Activated naive CD8-positive, alpha-beta T cell treated with anti-CD3 and anti-CD28 coated beads, Interleukin-2, amount 50 U/mL, for 16 hours (primary cell): ENCODE data around the gene PCDHGB1.
"Not testable (repeated sequence)": the region's sequence is repeated elsewhere in the genome, so short reads cannot be mapped to it uniquely, and the experiment has no call there.

Experiments
- DNase-seq: peaks from one replicate; pipeline ENCODE4 v3.0.0-alpha.2; 2020; ENCODE audit warnings: low read depth, low spot score

The PCDHGB1 gene

DNA sequence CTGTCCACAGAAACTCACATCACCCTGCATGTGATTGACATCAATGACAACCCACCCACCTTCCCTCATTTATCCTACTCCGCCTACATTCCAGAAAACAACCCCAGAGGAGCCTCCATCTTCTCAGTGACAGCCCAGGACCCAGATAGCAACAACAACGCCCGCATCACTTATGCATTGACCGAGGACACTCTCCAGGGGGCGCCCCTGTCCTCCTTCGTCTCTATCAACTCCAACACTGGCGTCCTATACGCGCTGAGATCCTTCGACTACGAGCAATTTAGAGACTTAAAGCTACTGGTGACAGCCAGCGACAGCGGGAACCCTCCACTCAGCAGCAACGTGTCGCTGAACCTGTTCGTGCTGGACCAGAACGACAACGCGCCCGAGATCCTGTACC, 4.6 kb upstream of the PCDHGB1 start:
- no peak for DNase-seq

DNA sequence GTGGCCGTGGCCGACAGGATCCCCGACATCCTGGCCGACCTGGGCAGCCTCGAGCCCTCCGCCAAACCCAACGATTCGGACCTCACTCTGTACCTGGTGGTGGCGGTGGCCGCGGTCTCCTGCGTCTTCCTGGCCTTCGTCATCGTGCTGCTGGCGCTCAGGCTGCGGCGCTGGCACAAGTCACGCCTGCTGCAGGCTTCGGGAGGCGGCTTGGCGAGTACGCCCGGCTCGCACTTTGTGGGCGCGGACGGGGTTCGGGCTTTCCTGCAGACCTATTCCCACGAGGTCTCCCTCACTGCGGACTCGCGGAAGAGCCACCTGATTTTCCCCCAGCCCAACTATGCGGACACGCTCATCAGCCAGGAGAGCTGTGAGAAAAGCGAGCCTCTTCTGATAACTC, 3.9 kb upstream of the PCDHGB1 start:
- not testable (repeated sequence) for DNase-seq

DNA sequence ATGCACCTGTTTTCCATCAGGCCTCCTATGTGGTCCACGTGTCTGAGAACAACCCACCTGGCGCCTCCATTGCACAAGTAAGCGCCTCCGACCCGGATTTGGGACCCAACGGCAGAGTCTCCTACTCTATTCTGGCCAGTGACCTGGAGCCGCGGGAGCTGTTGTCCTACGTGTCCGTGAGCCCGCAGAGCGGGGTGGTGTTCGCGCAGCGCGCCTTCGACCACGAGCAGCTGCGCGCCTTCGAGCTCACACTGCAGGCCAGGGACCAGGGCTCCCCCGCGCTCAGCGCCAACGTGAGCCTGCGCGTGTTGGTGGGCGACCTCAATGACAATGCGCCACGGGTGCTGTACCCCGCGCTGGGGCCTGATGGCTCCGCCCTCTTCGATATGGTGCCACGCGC, 1.7 kb downstream of the PCDHGB1 start:
- no peak for DNase-seq

DNA sequence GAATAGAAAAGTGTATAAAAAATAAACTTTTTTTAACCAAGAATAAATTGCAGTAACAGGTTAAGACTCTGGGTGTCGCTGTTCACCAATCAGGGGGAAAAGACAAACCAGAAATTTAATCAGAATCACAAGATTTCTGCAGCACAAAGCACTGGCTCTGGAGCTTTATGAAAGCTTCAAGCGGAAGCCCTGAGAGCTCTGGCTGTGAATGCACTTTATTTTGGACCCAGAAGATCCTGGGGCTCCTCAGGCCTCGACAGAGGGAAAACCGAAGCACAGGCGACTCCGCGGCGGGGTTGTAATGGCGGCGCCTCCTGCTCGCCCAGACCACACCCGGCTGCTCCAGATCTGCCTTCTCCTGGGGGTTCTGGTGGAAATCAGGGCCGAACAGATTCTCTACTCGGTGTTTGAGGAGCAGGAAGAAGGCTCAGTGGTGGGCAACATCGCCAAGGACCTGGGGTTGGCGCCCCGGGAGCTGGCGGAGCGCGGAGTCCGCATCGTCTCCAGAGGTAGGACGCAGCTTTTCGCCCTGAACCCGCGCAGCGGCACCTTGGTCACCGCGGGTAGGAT, 5.1 kb downstream of the PCDHGB1 start, which contains the start of gene PCDHGA4:
Gene PCDHGA4 (plus strand): TSS at position 122 of the 570 bp plus-strand sequence. CDS start 87 bp downstream, at position 209.
- DNase-seq, result no peak

DNA sequence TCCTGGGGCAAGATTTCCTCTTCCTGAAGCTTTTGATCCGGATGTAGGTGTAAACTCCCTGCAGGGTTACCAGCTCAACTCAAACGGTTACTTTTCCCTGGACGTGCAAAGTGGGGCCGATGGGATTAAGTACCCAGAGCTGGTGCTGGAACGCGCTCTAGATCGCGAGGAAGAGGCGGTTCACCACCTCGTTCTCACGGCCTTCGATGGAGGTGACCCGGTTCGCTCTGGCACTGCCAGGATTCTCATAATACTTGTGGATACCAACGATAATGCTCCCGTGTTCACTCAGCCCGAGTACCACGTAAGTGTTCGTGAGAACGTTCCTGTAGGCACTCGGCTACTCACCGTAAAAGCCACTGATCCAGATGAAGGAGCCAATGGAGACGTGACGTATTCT, 5.7 kb downstream of the PCDHGB1 start:
- DNase-seq, result no peak

DNA sequence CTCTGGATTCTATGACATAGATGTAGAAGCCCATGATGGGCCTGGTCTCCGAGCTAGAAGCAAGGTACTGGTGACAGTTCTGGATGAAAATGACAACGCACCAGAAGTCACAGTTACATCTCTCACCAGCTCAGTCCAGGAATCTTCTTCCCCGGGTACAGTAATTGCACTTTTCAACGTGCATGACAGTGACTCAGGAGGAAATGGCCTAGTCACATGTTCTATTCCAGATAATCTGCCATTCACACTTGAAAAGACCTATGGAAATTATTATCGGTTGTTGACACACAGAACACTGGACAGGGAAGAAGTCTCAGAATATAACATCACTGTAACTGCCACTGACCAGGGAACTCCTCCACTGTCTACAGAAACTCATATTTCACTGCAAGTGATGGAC, 6.2 kb downstream of the PCDHGB1 start:
- DNase-seq, result no peak

DNA sequence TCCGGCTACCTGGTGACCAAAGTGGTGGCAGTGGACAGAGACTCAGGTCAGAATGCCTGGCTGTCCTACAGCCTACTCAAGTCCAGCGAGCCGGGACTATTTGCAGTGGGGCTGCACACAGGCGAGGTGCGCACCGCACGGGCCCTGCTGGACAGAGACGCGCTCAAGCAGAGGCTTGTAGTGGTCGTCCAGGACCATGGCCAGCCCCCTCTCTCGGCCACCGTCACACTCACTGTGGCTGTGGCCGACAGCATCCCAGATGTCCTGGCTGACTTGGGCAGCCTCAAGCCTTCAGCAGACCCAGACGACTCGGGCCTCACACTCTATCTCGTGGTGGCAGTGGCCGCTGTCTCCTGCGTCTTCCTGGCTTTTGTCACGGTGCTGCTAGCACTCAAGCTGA, 7.1 kb downstream of the PCDHGB1 start:
- no peak for DNase-seq

DNA sequence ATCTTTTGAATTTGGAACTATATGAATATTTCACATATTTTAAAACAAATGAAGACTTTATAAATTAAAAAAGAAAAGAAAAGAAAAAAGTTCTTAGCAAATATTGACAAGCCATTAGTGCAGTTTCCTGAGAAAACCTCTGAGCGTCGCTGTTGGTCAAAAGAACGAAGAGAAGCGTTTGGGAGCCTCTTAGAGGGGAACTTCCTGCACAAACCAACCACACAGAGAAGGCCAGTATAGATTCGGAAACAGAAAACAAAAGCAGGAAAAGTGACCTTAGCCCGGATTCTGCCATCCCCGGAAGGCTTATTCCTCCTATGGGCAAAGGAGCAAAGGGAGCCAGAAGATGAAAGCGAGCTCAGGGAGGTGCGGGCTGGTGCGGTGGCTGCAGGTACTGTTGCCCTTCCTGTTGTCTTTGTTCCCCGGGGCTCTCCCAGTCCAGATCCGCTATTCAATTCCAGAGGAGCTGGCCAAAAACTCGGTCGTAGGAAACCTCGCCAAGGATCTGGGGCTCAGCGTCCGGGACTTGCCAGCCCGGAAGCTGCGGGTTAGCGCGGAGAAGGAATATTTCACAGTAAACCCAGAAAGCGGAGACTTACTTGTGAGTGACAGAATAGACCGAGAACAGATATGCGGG, 10.0 kb downstream of the PCDHGB1 start, which contains the start of gene PCDHGB2:
Gene PCDHGB2 (plus strand): TSS at position 205 of the 637 bp plus-strand sequence. CDS start 142 bp downstream, at position 347.
- DNase-seq, result no peak

DNA sequence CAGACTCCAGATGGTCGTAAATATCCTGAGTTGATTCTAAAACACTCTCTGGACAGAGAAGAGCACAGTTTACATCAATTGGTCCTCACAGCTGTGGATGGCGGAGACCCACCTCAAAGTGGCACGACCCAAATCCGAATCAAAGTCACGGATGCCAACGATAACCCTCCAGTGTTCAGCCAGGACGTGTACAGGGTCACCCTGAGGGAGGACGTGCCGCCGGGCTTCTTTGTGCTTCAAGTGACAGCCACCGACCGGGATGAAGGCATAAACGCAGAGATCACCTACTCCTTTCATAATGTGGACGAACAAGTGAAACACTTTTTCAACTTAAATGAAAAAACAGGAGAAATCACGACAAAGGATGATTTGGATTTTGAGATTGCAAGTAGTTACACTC, 10.8 kb downstream of the PCDHGB1 start:
- DNase-seq, result no peak

DNA sequence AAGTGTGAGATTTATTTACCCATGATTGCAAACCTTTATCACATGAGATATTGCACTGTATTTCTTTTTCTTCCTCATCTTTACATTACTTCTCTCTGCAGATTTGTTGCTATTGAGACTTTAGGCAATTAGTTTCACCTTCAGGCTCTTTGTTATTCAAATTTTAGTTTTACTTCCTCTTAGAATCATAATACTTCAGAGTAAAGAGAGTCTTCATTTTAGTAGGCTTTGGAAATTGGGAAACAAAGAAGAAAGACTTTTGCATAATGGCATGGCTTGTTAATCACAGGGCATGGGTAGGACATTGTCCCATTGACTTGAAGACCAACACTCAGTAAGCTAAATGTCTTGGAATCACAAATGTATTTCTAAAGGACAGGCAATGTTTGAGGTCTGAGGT, 12.8 kb downstream of the PCDHGB1 start:
- DNase-seq, result no peak

DNA sequence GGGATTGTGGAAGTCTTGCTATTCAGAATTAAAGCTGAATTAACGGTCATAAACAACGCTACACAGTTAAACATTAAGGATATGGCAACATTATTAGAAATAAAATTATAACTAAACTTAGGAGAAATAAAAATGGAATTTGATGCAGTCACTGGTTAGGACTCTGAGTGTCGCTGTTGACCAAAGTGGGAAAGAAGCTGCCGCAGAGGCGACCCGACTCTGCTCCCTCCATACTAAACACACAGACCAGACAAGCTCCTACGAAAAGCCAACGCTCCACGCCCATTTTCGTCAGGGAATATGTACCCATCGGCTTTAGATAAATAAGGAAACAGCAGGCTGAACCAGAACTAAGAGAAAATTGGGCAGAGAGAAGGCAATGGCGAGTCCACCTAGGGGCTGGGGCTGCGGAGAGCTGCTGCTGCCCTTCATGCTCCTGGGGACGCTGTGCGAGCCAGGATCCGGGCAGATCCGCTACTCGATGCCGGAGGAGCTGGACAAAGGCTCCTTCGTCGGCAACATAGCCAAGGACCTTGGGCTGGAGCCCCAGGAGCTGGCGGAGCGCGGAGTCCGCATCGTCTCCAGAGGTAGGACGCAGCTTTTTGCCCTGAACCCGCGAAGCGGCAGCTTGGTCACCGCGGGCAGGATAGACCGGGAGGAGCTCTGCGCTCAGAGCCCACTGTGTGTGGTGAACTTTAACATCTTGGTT, 14.2 kb downstream of the PCDHGB1 start, which contains the start of gene PCDHGA5:
Gene PCDHGA5 (plus strand): TSS at position 211 of the 709 bp plus-strand sequence. CDS start 169 bp downstream, at position 380.
- no peak for DNase-seq

DNA sequence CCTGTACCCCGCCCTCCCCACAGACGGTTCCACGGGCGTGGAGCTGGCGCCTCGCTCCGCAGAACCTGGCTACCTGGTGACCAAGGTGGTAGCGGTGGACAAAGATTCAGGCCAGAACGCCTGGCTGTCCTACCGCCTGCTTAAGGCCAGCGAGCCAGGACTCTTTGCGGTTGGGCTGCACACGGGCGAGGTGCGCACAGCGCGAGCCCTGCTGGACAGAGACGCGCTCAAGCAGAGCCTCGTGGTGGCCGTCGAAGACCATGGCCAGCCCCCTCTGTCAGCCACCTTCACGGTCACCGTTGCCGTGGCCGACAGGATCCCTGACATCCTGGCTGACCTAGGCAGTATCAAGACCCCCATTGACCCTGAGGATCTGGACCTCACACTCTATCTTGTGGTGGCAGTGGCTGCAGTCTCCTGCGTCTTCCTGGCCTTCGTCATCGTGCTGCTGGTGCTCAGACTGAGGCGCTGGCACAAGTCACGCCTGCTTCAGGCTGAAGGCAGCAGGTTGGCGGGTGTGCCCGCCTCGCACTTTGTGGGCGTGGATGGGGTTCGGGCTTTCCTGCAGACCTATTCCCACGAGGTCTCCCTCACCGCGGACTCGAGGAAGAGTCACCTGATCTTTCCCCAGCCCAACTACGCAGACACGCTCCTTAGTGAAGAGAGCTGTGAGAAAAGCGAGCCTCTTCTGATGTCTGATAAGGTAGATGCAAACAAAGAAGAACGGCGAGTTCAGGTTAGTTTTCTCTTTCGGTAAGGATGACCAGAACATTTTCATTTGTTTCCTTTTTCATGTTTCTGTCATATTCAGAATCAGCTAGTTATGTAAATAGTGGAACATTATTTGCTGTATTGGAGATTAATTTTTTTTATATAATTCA, 16.4 kb downstream of the PCDHGB1 start:
- DNase-seq, result no peak

DNA sequence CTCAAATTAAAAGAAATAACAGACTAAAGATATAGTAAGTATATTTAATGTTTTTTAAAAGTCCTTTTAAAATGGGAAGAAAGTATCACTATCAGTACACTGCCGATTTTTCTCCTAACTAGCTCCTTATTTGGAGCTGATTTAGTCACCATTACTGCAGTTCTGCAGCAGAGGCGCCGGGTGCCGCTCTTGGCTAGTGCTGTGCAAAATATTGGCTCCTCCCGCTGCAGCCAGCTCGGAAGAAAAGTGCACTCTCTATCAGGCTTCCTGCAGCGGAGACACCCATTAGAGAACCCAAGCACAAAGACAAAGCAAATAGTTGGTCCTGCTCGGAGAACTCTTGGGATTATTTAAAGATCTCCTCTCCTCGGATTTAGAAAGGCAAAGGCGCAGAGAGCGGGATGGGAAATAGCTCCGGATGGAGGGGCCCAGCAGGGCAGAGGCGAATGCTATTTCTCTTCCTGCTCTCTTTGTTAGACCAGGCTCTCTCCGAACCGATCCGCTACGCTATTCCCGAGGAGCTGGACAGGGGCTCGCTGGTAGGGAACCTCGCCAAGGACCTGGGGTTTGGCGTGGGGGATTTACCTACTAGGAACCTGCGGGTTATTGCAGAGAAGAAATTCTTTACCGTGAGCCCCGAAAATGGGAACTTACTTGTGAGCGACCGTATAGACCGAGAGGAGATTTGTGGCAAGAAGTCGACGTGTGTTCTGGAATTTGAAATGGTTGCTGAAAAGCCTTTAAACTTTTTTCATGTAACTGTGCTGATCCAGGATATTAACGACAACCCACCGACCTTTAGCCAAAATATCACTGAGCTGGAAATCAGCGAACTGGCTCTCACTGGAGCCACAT, 20.3 kb downstream of the PCDHGB1 start, which contains the start of gene PCDHGB3:
Gene PCDHGB3 (plus strand): TSS at position 249 of the 855 bp plus-strand sequence. CDS start 153 bp downstream, at position 402.
- no peak for DNase-seq

DNA sequence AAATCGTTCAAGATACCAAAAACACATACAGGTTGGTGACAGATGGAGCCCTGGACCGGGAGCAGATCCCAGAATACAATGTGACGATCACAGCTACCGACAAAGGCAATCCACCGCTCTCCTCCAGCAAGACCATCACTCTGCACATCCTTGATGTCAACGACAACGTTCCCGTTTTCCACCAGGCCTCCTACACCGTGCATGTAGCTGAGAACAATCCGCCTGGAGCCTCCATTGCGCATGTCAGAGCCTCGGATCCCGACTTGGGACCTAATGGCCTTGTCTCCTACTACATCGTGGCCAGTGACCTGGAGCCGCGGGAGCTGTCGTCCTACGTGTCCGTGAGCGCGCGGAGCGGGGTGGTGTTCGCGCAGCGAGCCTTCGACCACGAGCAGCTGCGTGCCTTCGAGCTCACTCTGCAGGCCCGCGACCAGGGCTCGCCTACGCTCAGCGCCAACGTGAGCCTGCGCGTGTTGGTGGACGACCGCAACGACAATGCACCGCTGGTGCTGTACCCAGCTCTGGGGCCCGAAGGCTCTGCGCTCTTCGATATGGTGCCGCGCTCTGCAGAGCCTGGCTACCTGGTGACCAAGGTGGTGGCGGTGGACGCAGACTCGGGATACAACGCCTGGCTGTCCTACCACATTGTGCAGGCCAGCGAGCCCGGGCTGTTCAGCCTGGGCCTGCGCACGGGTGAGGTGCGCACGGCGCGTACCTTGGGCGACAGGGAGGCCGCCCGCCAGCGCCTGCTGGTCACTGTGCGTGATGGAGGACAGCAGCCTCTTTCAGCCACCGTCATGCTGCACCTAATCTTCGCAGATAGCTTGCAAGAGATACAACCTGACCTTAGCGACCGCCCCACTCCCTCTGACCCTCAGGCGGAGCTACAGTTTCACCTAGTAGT, 21.9 kb downstream of the PCDHGB1 start:
- DNase-seq, result no peak

DNA sequence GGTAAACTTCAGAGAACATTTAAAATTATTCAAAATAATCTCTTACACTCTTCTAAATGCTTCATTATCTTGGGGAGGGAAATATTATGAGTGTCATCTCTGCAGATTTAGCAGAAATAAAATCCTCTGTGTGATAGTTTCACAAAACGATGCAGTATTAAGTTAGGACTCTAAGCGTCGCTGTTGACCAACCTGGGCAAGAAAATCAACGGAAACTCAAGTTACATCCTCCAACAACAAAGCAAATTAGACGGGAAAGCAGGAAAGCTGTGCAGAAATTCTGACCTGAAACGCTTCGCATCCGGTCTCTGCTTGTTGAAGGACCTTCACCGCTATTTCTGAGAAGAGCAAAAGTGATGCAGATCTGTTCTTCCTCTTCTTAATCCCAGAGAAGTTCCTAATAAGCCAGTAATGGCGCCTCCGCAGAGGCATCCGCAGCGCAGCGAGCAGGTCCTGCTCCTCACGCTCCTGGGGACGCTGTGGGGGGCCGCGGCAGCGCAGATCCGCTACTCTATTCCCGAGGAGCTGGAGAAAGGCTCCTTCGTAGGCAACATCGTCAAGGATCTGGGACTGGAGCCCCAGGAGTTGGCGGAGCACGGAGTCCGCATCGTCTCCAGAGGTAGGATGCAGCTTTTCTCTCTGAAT, 23.9 kb downstream of the PCDHGB1 start, which contains the start of gene PCDHGA6:
Gene PCDHGA6 (plus strand): TSS at position 219 of the 645 bp plus-strand sequence. CDS start 193 bp downstream, at position 412.
- no peak for DNase-seq

DNA sequence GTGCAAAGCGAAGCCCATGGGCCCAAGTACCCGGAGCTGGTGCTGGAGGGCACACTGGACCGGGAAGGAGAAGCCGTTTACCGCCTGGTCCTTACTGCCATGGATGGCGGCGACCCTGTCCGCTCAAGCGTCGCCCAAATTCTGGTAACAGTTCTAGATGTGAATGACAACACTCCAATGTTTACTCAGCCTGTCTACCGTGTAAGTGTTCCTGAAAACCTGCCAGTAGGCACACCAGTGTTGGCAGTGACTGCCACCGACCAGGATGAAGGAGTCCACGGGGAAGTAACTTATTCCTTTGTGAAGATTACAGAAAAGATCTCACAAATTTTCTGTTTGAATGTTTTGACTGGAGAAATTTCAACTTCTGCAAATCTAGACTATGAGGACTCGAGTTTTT, 24.7 kb downstream of the PCDHGB1 start:
- no peak for DNase-seq

DNA sequence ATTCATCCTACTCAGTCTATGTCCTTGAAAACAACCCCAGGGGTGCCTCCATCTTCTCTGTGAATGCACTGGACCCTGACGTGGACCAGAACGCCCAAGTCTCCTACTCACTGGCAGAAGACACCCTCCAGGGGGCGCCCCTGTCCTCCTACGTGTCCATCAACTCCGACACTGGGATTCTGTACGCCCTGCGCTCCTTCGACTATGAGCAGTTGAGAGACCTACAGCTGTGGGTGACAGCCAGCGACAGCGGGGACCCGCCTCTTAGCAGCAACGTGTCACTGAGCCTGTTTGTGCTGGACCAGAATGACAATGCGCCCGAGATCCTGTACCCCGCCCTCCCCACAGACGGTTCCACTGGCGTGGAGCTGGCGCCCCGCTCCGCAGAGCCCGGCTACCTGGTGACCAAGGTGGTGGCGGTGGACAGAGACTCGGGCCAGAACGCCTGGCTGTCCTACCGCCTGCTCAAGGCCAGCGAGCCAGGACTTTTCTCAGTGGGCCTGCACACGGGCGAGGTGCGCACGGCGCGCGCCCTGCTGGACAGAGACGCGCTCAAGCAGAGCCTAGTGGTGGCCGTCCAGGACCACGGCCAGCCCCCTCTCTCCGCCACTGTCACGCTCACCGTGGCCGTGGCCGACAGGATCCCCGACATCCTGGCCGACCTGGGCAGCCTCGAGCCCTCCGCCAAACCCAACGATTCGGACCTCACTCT, 25.7 kb downstream of the PCDHGB1 start:
- not testable (repeated sequence) for DNase-seq
